SW480 (cell line): ENCODE data around the gene SEZ6.
"Not testable (repeated sequence)": the region's sequence is repeated elsewhere in the genome, so short reads cannot be mapped to it uniquely, and the experiment has no call there.

ENCODE experiments used
- DNase-seq: peaks from one replicate; pipeline ENCODE4 v3.0.0-alpha.2; 2016; ENCODE audit warnings: low spot score

The SEZ6 gene

GRCh38 chr17:28935744-28936460 is 69.9 kb downstream of the SEZ6 start:
- DNase-seq = no peak

DNA sequence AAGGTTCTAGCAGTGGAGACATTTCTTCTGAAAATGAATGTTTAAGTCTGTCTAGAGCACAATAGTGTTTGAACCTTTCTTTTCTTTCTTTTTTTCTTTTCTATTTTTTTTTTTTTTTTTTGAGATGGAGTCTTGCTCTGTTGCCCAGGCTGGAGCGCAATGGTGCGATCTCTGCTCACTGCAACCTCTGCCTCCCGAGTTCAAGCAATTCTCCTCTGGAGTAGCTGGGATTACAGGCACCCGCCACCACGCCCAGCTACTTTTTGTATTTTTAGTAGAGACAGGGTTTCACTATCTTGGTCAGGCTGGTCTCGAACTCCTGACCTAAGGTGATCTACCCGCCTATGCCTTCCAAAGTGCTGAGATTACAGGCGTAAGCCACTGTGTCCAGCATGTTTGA is 71.3 kb downstream of the SEZ6 start:
- DNase-seq = not testable (repeated sequence)

- no peak for DNase-seq
These were observed 76.0 kb downstream of the SEZ6 start for GRCh38 chr17:28929787-28930186.

DNA sequence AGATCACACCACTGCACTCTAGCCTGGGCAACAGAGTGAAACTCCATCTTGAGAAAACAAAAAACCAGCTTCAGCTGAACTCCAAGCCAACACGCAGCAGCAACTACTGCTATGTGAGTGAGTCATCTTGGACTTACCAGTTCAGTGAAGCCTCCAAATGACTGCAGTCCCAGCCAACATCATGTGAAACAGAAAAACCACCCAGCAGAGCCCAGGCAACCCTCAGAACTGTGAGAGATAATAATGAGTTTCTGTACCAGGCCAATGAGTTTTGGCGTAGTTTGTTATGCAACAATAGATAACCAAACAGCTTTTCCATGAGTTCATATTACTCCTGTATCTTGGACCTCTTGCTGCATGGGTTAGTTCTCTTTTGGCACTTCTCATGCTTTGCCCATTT is 77.8 kb downstream of the SEZ6 start:
- peak; percentile 16 for DNase-seq

- DNase-seq = no peak
These were observed 79.0 kb downstream of the SEZ6 start for GRCh38 chr17:28926786-28927185.

- DNase-seq = no peak
These were observed 79.5 kb downstream of the SEZ6 start for GRCh38 chr17:28926366-28926765.

DNA sequence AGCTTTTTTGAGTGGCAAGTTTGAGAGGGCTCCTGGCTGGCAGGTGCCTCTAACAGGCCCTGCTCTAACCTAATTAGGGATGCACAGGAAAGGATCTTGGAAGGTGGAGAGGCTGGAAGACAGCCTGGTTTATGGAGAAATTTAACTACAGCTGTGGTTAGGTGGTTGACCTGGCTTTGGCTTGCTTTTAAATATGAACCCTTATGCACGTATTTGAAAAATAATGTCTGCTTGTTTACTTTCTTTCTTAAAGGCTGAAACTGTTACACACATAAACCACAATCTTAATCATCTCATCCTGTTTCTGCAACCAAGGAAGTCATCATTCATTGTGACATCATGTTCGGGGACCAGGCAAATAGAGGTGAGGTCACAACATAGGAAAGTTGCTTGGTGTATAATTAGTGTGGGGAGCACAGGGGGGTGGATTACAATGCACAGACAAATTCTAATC is 79.9 kb downstream of the SEZ6 start:
- DNase-seq = peak; percentile 49

DNA sequence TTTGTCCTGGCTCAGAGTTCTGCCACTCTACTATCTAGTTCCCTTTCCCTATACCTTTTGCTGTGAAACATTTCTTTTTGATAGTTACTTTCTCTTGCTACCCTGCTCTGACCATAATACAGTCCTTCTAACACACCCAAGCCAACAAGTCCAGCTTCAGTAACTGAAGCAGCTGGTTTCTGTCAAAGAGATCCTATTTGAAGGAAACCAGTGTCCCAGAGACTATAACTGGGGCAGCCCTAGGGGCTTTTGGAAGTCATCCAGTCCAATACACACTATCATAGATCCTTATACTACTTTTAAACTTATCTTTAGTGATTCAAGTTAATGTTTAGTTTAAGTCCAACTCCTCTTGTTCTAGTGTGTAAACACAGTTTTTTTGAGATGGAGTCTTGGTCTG is 85.6 kb downstream of the SEZ6 start:
- no peak for DNase-seq

DNA sequence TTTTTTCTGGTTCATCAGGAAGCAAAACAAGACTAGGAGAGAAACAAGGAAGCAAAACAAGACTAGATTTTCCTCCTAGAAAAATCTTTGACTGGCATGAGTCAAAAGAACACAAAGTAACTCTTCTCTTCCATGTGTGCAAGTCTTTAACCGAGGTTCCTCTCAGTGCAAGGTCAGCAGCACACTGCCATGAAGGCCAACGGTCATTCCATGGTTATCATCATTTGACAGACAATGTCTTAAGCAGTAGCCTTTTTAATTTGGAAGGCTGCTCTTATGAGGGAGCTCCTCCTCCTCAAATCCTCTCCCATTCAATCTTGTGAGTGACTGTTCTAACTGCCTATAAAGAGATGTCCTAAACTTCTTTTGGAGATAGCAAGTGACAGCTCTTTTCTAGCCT is 87.5 kb downstream of the SEZ6 start:
- DNase-seq = no peak

- DNase-seq = no peak
These were observed 88.4 kb downstream of the SEZ6 start for GRCh38 chr17:28917465-28917864.

- no peak for DNase-seq
These were observed 88.8 kb downstream of the SEZ6 start for GRCh38 chr17:28917029-28917428.

DNA sequence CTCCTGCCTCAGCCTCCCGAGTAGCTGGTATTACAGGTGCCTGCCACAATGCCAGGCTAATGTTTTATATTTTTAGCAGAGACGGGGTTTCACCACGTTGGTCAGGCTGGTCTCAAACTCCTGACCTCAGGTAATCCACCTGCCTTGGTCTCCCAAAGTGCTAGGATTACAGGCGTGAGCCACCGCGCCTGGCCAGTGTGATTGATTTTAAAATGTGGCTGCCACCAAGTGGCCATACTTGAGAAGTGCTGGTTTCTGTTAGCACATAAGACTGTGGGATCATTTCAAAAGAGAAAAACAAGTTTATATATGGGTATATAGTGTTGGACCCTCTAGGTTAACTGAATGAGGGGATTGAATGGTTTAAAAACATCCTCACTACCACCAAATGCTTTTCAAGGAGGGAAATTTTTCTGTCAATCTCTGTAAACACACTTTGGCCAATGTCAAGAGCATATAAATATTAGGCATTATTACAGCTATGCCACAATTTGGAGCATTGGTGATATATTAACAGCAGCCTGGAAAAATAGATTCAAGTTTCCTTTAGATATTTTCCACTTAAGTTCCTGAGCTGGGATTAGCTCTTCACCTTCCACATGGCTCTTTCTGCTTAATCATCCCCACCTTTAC is 89.4 kb downstream of the SEZ6 start:
- DNase-seq = peak; percentile 31

GRCh38 chr17:28912938-28913333 is 92.9 kb downstream of the SEZ6 start:
- DNase-seq = no peak

GRCh38 chr17:28912281-28912937 is 93.4 kb downstream of the SEZ6 start:
- DNase-seq = no peak

GRCh38 chr17:28911411-28912045 is 94.3 kb downstream of the SEZ6 start:
- no peak for DNase-seq

DNA sequence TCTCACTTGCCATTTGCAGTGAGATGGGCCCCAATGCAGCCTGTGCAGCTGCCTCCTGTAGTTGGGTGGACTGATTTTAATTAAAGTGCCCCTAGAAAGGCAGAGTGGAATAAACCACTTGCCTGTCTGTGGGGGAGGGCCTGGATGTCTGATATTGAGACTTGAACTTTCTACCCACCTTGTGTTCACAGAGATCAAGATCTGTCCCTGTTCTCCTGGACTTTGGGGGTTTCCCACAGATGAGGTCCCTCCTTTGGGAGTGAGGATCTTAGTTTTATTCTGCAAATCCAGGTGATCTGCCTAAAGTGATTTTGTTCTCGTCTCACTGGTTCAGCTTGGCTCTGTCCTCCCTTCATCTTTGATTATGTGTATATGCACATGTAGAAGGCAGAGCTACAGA is 95.3 kb downstream of the SEZ6 start:
- no peak for DNase-seq

DNA sequence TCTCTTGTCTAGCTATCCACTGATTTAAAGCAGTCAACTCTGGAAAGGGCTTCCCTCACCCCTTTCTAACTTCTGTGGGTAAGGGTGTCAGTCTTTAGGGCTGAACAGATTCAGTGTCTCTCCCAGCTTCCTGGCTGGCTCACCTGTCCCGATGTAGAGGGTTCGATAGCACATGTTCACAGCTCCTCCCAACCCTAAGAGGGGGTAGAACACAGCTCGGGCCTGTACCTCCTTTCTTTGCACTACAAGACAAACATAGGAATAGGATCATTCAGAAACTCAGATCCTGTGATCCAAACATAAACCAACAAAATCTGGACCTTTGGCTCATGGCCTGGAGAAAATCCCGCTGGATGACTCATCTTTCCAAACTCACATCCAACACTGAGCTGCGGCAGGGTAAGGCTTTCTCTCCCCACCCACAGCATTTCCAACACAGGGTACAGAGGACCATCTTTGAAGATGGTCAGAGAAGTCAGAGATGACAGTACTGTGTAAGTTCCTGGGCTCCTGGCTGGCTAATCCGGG is 97.1 kb downstream of the SEZ6 start:
- DNase-seq = no peak

GRCh38 chr17:28907709-28908475 is 97.9 kb downstream of the SEZ6 start:
- no peak for DNase-seq

- no peak for DNase-seq
These were observed 99.0 kb downstream of the SEZ6 start for GRCh38 chr17:28906706-28907438.

DNA sequence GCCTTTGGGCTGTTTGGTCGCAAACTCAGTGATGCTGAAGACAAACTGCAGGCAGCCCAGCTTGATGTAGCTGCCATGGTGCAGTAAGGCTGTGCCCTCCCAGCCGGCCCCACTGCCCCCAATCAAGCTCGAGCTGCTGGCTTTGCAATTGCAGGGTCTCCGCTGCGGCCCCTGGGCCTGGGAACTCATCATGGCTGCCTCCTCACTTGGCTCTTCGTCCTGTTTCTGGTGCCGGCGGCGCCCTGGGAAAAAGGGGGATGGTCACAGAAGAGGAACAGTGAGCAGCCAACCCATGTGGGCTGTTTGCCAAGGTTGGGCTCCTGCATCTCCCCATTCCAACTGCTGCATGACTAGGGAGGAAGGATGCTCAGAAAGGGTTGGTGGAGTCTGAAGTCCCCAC is 99.6 kb downstream of the SEZ6 start:
- DNase-seq = no peak
